Measurements from ENCODE around the gene XPC.

The XPC gene

DNA sequence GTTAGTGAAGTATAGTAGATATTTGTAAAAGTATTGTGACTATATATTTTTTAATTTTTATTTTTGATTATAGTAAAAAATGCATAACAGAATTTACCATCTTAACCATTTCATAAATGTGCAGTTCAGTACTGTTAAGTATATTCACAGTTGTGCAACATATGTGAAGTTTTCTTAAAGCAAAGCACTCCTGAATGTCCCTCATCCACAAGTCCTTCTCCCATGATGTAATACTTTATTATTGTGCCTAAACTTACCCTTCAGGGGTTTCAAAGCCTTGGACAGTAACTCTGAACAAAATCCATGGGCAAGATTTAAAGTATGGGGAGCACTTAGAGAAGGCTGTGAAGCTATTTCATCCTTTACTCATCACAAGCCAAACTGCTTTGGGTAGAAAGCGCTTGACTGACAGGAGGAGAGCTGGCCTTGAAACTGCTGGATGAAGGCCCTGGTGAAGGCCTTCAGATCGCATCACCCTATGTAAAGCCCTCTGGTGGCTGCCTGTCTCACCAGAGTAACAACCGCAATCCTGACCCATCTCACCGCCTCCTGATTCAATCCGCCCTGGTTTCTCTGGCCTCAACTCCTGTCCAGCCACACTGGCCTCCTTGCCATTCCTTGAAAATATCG lies 28.3 kb upstream of the XPC start:
- DNase-seq (ENCODE audit: low spot score): no peak
- TF ChIP-seq, protein P1, sequence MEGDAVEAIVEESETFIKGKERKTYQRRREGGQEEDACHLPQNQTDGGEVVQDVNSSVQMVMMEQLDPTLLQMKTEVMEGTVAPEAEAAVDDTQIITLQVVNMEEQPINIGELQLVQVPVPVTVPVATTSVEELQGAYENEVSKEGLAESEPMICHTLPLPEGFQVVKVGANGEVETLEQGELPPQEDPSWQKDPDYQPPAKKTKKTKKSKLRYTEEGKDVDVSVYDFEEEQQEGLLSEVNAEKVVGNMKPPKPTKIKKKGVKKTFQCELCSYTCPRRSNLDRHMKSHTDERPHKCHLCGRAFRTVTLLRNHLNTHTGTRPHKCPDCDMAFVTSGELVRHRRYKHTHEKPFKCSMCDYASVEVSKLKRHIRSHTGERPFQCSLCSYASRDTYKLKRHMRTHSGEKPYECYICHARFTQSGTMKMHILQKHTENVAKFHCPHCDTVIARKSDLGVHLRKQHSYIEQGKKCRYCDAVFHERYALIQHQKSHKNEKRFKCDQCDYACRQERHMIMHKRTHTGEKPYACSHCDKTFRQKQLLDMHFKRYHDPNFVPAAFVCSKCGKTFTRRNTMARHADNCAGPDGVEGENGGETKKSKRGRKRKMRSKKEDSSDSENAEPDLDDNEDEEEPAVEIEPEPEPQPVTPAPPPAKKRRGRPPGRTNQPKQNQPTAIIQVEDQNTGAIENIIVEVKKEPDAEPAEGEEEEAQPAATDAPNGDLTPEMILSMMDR (IDR thresholded peaks at IDR 0.05): no peak

DNA sequence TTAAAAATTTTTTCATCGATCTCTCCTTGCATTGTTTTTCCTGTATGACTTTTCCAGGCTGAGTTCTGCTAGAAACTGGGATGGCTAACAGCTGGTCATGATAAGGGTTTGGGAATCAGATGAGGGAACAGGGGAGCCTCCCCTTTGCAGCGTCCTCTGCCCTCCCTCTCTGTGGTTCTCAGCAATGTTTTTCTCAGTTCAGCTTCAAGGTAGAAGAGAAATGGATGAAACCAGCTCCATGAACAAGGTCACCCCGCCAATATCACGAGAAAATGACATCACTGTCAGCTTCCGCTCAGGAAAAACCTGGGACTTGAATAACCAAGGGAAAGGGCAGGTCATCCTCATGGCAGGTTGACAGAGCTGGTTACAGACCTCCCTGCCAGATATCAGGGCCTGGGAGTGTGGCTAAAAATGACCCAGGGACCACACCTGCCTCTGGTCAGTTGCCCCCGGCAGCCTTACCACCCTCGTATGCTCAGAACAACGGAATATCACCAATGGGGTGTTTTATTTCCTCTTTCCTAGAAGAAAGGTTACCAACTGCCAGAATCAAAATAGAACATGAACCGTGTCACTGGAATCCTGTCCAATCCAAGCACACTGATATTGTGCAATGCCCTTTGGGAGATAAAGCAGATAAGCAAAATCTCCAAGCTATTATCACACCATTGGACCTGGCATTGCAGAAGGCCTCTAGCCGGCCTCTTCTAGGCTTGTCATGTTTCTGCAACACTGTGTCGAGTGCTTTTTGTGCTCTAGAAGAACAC lies 26.3 kb upstream of the XPC start:
- DNase-seq (ENCODE audit: low spot score): no peak
- Histone ChIP-seq H3K27ac (no peak overlapping the region), H3K4me3 (no peak overlapping the region)
- TF ChIP-seq, protein P1 (IDR thresholded peaks at IDR 0.05): no peak

More for the DNA sequence above, 28.3 kb upstream of the XPC start:
- H3K4me3 ChIP-seq: no peak overlapping the region
- no peak overlapping the region for H3K27ac ChIP-seq

DNA sequence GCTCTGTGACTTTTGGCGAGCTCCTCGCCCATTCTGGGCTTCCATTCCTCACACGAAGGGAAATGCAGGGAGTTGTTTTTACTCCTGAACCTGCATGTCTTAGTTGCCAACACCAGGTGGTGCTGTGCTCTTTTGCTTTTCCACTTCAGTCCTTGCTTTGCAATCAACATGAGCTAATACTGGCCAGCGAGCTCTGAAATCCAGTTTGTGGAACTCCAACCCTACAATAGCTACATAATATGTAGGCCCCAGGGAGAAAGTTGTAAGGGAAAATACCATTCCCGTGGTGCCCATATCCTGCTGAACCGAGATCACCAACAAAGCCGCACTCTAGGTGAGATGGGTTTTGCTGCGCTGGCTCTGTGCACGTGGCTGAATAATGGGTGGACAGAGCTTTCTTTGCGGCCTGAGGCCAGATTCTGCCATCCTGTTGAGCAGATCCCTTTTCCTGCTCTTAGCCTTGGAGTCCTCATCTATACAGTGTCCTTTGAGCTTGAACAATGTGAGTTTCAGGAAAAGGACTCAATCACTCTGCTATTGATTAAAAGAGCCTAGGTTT lies 25.2 kb upstream of the XPC start:
- H3K4me3 ChIP-seq: no peak overlapping the region
- H3K27ac ChIP-seq: no peak overlapping the region
- DNase-seq (ENCODE audit: low spot score): no peak
- TF ChIP-seq, protein P1 (IDR thresholded peaks at IDR 0.05): peak; percentile 75

DNA sequence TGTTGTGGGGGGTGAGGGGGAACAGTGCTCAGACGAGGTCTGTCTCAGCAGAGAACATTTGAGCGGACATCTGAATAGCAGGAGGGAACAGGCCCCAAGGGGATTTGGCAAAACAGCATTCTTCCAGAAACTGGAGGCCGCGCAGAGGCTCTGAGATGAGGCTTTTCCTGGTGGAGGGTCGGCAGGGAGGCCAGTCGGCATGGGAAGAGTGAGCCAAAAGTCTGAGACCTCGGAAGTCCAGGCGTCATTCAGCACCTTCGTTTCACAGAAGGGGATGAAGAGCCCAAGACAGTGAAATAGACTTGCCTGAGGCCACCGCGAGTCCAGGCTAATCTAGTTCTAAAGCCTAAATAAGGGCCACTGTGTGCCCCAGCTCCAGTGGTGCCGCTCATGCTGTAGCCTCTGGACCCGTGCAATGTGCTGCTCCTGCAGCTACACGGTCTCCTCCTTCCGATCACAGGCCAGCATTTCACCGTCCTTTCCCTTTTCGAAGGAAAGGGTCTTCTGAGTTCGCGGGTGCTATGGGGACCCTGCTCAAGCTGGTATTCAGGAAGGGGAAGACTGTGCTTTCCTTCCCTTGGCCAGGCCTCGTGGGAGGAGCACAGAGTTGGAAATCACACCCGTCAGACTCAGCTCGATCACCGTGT lies 24.6 kb upstream of the XPC start:
- DNase-seq (ENCODE audit: low spot score): no peak
- Histone ChIP-seq H3K4me3 (no peak overlapping the region), H3K27ac (no peak overlapping the region)
- TF ChIP-seq, protein P1 (IDR thresholded peaks at IDR 0.05): no peak

DNA sequence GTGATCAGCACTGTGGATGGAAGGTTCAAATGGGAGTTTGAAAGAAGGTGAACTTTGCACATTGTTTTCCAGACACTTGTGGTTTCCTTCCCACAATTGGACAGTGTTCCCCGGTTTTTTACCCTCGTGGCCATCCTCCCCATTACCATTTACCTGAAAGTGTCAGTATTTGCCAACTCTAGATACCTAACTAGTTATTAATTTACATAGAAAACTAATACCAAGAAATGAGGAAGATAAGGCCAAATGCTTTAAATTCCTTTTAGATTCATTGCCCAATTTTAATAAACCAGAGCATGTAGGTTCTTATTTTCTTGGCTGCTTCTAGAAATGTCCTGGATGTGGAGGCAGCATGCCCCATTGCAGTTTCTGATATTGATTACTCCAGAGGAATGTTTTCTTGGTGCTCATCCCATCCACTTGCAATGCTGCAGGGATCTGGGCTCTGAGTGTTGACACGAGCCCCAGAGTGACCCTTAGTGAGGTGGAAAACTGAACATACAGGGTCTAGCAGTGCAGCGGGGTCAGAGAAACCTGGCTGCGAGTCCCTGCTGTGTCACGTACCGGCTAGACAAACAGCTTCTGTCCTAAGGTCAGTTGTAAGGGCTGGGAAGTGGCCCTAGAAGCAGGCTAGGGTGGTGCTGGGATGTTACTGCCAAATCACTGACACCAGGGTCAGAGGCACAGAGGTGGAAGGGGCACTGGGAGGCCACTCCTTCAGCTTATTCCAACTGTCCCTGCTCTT lies 23.7 kb upstream of the XPC start:
- TF ChIP-seq, protein P1 (IDR thresholded peaks at IDR 0.05): no peak
- Histone ChIP-seq H3K4me3 (no peak overlapping the region), H3K27ac (no peak overlapping the region)
- no peak for DNase-seq (ENCODE audit: low spot score)

DNA sequence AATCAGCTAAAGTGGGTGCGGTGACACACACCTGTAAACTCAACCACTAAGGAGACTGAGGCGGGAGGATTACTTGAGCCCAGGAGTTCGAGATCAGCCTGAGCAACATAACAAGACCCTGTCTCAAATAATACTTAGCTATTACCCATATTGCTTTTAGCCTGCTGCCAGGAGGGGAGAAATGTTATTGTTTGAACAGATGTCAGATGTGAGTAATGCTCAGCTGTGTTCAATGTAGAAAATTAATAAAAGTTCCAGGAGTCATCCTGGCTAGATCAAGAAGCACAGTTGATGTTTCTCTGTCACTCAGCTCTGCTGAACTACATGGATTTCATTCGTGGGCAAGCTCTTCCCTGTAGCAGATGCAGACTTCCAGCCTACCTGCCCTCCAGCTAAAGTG lies 22.4 kb upstream of the XPC start:
- no peak for DNase-seq (ENCODE audit: low spot score)
- TF ChIP-seq, protein P1 (IDR thresholded peaks at IDR 0.05): no peak
- Histone ChIP-seq H3K27ac (no peak overlapping the region), H3K4me3 (no peak overlapping the region)
